BJ (cell line): ENCODE results near the gene SCD5. TPM values are rescaled to one million over a fixed set of nuclear protein-coding genes. Genes with fewer than 3 reads are reported as not detected.

Source experiments
- CTCF ChIA-PET: fragments of 350-600 bp; formaldehyde crosslinking; extraction: SDS; loops from one replicate; lab custom pipeline; 2021; ENCODE audit warnings: antibody characterized with exemption, inconsistent platforms; lab: Yijun Ruan, JAX
- POLR2A ChIA-PET: fragments of 300-600 bp; sonication (Branson Sonifier 250); formaldehyde crosslinking; extraction: SDS; loops from one replicate; lab custom pipeline; 2021; ENCODE audit warnings: antibody characterized with exemption; lab: Charles Lee
- DNase-seq: peaks from one replicate; pipeline ENCODE4 v3.0.0-alpha.2; 2011; ENCODE audit warnings: low read depth
- H3K27me3 ChIP-seq: 2 replicates; pipeline ENCODE4 v1.6.0; 2011; ENCODE audit warnings: low read length; ENCODE audit not compliant: control insufficient read depth, insufficient read depth
- H3K36me3 ChIP-seq: 2 replicates; pipeline ENCODE4 v1.5.1; 2011; ENCODE audit warnings: low read length; ENCODE audit not compliant: control insufficient read depth, insufficient read depth
- H3K4me3 ChIP-seq: 2 replicates; pipeline ENCODE4 v1.5.1; 2011; ENCODE audit warnings: low read depth, mild to moderate bottlenecking, control low read depth, low read length
- polyA plus RNA-seq: library from polyadenylated mRNA; depleted of rRNA; stranded (reverse); fragments of >200 nt; gene quantifications from 2 replicates; pipeline ENCODE4 v1.2.3, GENCODE V29; 2011
- TF ChIP-seq, protein P1 (sequence below): IDR thresholded peaks from 2 replicates; pipeline ENCODE4 v1.5.1; 2011; ENCODE audit warnings: low read depth, mild to moderate bottlenecking, control low read depth, inconsistent platforms, low read length, moderate library complexity; ENCODE audit not compliant: insufficient read depth

Gene SCD5
- polyA plus RNA-seq, 1 experiment = 32.5 TPM

GRCh38 chr4:82710197-82710929 is 88.2 kb downstream of the SCD5 start:
- Histone ChIP-seq H3K27me3 (no peaks in the 10 kb centered on the region), H3K36me3 (no peaks in the 10 kb centered on the region), H3K4me3 (no peak overlapping the region)
- ChIA-PET CTCF (interaction anchor here (1.2 kb wide), 1 partner anchor 86 kb away, joined by 3 read pairs; no protein-coding TSS in a partner anchor), POLR2A (interaction anchor here (0.6 kb wide), 1 partner anchor 9 kb away, joined by 9 read pairs; no protein-coding TSS in a partner anchor)
- no peak for DNase-seq
- TF ChIP-seq, protein P1, sequence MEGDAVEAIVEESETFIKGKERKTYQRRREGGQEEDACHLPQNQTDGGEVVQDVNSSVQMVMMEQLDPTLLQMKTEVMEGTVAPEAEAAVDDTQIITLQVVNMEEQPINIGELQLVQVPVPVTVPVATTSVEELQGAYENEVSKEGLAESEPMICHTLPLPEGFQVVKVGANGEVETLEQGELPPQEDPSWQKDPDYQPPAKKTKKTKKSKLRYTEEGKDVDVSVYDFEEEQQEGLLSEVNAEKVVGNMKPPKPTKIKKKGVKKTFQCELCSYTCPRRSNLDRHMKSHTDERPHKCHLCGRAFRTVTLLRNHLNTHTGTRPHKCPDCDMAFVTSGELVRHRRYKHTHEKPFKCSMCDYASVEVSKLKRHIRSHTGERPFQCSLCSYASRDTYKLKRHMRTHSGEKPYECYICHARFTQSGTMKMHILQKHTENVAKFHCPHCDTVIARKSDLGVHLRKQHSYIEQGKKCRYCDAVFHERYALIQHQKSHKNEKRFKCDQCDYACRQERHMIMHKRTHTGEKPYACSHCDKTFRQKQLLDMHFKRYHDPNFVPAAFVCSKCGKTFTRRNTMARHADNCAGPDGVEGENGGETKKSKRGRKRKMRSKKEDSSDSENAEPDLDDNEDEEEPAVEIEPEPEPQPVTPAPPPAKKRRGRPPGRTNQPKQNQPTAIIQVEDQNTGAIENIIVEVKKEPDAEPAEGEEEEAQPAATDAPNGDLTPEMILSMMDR = no peak

- no peak for DNase-seq
- CTCF ChIA-PET = interaction anchor here (1.2 to 1.4 kb wide), 2 partner anchors 12 to 42 kb away, joined by 4 to 6 read pairs; no protein-coding TSS in a partner anchor
- POLR2A ChIA-PET = no interaction called here
Measured at GRCh38 chr4:82708982-82709381, 89.6 kb downstream of the SCD5 start.

DNA sequence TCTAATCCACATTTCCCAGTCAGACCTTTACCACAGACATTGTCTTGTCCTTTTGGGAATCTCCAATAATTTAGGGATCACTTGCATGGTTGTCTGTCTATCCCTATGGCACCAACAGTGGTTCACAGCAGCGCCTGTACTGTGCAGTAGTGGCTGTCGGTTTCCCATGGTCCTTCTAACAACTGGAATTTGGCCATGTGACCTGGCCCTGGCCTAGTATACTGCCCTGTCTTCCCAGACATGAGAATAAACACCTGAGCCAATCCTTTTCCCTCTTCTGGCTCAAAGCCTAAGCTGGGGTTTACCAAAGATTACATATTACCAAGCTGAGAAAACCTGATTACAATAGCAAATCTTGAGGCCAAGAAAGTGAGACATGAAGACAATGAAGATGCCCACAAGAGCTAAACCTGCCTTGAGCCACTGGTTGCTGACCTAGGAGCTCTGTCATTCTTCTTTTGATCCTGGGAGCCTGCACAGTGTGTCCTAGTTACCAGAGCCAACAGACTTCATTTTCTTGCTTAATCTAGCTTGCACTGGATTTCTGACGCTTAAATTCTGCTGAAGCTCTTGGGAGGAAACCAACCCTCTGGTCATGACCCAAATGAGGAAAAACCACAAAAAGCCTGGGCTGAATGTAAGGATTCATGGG is 92.1 kb downstream of the SCD5 start:
- no peaks in the 10 kb centered on the region for H3K27me3 ChIP-seq
- CTCF ChIA-PET = interaction anchor here (1.1 to 1.4 kb wide), 4 partner anchors 9 to 19 kb away, joined by 3 to 6 read pairs (median 4); no protein-coding TSS in a partner anchor
- DNase-seq = no peak
- POLR2A ChIA-PET = no interaction called here
- no peaks in the 10 kb centered on the region for H3K36me3 ChIP-seq
- no peak overlapping the region for H3K4me3 ChIP-seq
- TF ChIP-seq, protein P1 = no peak

More at GRCh38 chr4:82708982-82709381, 89.6 kb downstream of the SCD5 start:
- no peaks in the 10 kb centered on the region for H3K36me3 ChIP-seq
- no peaks in the 10 kb centered on the region for H3K27me3 ChIP-seq
- TF ChIP-seq, protein P1 = no peak
- no peak overlapping the region for H3K4me3 ChIP-seq

DNA sequence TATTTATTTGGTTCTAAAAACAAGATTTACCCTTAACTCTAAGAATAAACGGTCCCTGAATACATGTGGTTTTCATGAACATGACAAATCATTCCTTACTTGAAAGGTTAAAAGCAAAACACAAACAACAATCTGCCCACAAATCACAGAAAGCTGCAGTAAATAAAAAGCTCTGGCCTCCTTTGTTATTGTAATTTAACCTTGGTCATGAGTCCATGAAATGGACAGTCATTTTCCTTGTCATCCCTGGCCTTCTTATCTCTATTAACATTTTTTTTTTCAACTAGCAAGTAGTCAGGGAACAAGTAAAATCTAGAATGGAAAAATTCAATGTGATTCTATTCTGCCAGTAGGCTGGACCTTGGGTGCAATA is 92.7 kb downstream of the SCD5 start:
- peak; percentile 41 for DNase-seq
- CTCF ChIA-PET = interaction anchor here (1.1 to 1.4 kb wide), 4 partner anchors 10 to 18 kb away, joined by 3 to 6 read pairs (median 4); no protein-coding TSS in a partner anchor
- POLR2A ChIA-PET = no interaction called here
- Histone ChIP-seq H3K27me3 (no peaks in the 10 kb centered on the region), H3K36me3 (no peaks in the 10 kb centered on the region), H3K4me3 (no peak overlapping the region)
- TF ChIP-seq, protein P1 = no peak
